ENCODE data around the gene ANKH. TPM values are rescaled to one million over a fixed set of nuclear protein-coding genes. Genes with fewer than 3 reads are reported as not detected.

ANKH gene
- polyA plus RNA-seq, 1 donor (not counting 4 experiments of a cell fraction or from before 2014, with no cell fraction given): 13.8 TPM

- Histone ChIP-seq H3K4me2 (ENCODE audit: control insufficient read depth, extremely low read depth, insufficient read depth, low read depth, low read length) (no peak overlapping the region), H3K9me3 (ENCODE audit: control insufficient read depth, low read depth, low read length) (no peaks in the 10 kb centered on the region), H3K4me1 (ENCODE audit: control insufficient read depth, extremely low read depth, insufficient read depth, low read length) (peaks cover 23% of the 10 kb centered on the region), H3K27me3 (ENCODE audit: control insufficient read depth, extremely low read depth, insufficient read depth, low read length) (no peaks in the 10 kb centered on the region), H3K36me3 (ENCODE audit: control insufficient read depth in 2 of 2, extremely low read depth in 1 of 2, insufficient read depth in 2 of 2, low read length in 2 of 2) (no peaks in the 10 kb centered on the region), H3K9ac (ENCODE audit: control insufficient read depth, extremely low read depth, insufficient read depth, low read length) (no peak overlapping the region), H3K79me2 (ENCODE audit: control insufficient read depth, insufficient read depth, low read length) (no peaks in the 10 kb centered on the region), H4K20me1 (ENCODE audit: control insufficient read depth, extremely low read depth, insufficient read depth, low read length) (no peaks in the 10 kb centered on the region), H3K9me1 (ENCODE audit: control insufficient read depth, extremely low read depth, insufficient read depth, low read length) (no peaks in the 10 kb centered on the region), H3K4me3 (ENCODE audit: control insufficient read depth in 2 of 3, extremely low read depth in 1 of 3, insufficient read depth in 2 of 3, low read depth in 1 of 3, low read length in 3 of 3) (no peak overlapping the region), H2AFZ (ENCODE audit: control insufficient read depth, low read length) (no peak overlapping the region), H3K27ac (ENCODE audit: control insufficient read depth, insufficient read depth, low read length) (no peak overlapping the region)
- DNase-seq (ENCODE audit: low read depth, low spot score): no peak
- FAIRE-seq: no peak
- TF ChIP-seq CTCF (optimal IDR thresholded peaks at IDR 0.05 in 1 of 3, IDR thresholded peaks at IDR 0.05 in 1 of 3, conservative IDR thresholded peaks at IDR 0.05 in 1 of 3; ENCODE audit: extremely low read depth in 1 of 3, insufficient read depth in 2 of 3, low read length in 3 of 3): no peak
- TF ChIP-seq EZH2 (IDR thresholded peaks at IDR 0.05; ENCODE audit: low read length): no peak
- dilution Hi-C loops (cut with MboI; ENCODE audit: extremely low pct_ligation_motif_present, low sequenced_read_pairs): no loop called here
Measured at GRCh38 chr5:14851999-14852526, 19.5 kb downstream of the ANKH start.

GRCh38 chr5:14851597-14851996 is 20.0 kb downstream of the ANKH start:
- Histone ChIP-seq H3K9me3 (ENCODE audit: control insufficient read depth, low read depth, low read length) (no peaks in the 10 kb centered on the region), H3K27me3 (ENCODE audit: control insufficient read depth, extremely low read depth, insufficient read depth, low read length) (no peaks in the 10 kb centered on the region), H3K4me3 (ENCODE audit: control insufficient read depth in 2 of 3, extremely low read depth in 1 of 3, insufficient read depth in 2 of 3, low read depth in 1 of 3, low read length in 3 of 3) (no peak overlapping the region), H3K9me1 (ENCODE audit: control insufficient read depth, extremely low read depth, insufficient read depth, low read length) (no peaks in the 10 kb centered on the region), H2AFZ (ENCODE audit: control insufficient read depth, low read length) (no peak overlapping the region), H3K9ac (ENCODE audit: control insufficient read depth, extremely low read depth, insufficient read depth, low read length) (no peak overlapping the region), H3K36me3 (ENCODE audit: control insufficient read depth in 2 of 2, extremely low read depth in 1 of 2, insufficient read depth in 2 of 2, low read length in 2 of 2) (no peaks in the 10 kb centered on the region), H3K4me1 (ENCODE audit: control insufficient read depth, extremely low read depth, insufficient read depth, low read length) (peaks cover 23% of the 10 kb centered on the region), H3K79me2 (ENCODE audit: control insufficient read depth, insufficient read depth, low read length) (no peaks in the 10 kb centered on the region), H3K4me2 (ENCODE audit: control insufficient read depth, extremely low read depth, insufficient read depth, low read depth, low read length) (no peak overlapping the region), H4K20me1 (ENCODE audit: control insufficient read depth, extremely low read depth, insufficient read depth, low read length) (no peaks in the 10 kb centered on the region), H3K27ac (ENCODE audit: control insufficient read depth, insufficient read depth, low read length) (no peak overlapping the region)
- no peak for DNase-seq (ENCODE audit: low read depth, low spot score)
- FAIRE-seq: no peak
- dilution Hi-C loops (cut with MboI; ENCODE audit: extremely low pct_ligation_motif_present, low sequenced_read_pairs): no loop called here
- no peak for TF ChIP-seq CTCF (optimal IDR thresholded peaks at IDR 0.05 in 1 of 3, IDR thresholded peaks at IDR 0.05 in 1 of 3, conservative IDR thresholded peaks at IDR 0.05 in 1 of 3; ENCODE audit: extremely low read depth in 1 of 3, insufficient read depth in 2 of 3, low read length in 3 of 3)
- TF ChIP-seq EZH2 (IDR thresholded peaks at IDR 0.05; ENCODE audit: low read length): no peak
